ENCODE data around the gene CCL27.

DNA sequence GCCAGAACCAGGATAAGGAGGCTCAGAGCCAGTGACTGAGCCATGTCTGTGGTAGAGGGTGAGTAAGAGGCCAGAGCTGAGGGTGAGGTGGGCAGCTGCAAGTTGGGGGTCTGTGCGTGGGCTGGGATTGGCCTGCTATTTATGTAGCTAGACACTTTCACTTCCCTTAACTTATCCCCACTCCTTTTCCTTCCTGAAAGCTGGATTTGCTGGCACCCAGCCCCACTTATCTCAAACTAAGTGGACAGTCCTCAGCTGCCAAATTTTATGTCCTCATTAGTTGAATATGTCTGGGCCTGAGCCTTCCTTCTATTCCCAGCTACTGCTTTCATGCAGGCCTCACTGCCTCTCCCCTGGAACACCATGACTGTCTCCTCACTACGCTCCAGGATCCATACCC lies 47.6 kb upstream of the CCL27 start, which contains the start of gene CCL21:
- TF ChIP-seq SP2 (IDR thresholded peaks at IDR 0.05; ENCODE audit: low read length) (no peak), POLR2AphosphoS5 (IDR thresholded peaks at IDR 0.05; ENCODE audit: low read depth, low read length) (no peak), POLR2A (IDR thresholded peaks at IDR 0.05; ENCODE audit: control extremely low read depth in 1 of 2, low read depth in 2 of 2, low read length in 2 of 2) (no peak), SIX5 (IDR thresholded peaks at IDR 0.05; ENCODE audit: low read depth, low read length) (no peak), EGR1 (IDR thresholded peaks at IDR 0.05; ENCODE audit: borderline replicate concordance, low read depth, low read length) (no peak), RAD21 (IDR thresholded peaks at IDR 0.05 in 1 of 2, conservative IDR thresholded peaks at IDR 0.05 in 1 of 2; ENCODE audit: low read depth in 2 of 2, low read length in 2 of 2) (no peak), KDM1A (IDR thresholded peaks at IDR 0.05; ENCODE audit: borderline replicate concordance, low read length) (no peak), CBX8 (IDR thresholded peaks at IDR 0.05; ENCODE audit: borderline replicate concordance, low read depth, low read length) (no peak), ZNF274 (IDR thresholded peaks at IDR 0.05; ENCODE audit: borderline replicate concordance, extremely low read depth, low read length) (no peak)
- TF ChIP-seq, protein P1, sequence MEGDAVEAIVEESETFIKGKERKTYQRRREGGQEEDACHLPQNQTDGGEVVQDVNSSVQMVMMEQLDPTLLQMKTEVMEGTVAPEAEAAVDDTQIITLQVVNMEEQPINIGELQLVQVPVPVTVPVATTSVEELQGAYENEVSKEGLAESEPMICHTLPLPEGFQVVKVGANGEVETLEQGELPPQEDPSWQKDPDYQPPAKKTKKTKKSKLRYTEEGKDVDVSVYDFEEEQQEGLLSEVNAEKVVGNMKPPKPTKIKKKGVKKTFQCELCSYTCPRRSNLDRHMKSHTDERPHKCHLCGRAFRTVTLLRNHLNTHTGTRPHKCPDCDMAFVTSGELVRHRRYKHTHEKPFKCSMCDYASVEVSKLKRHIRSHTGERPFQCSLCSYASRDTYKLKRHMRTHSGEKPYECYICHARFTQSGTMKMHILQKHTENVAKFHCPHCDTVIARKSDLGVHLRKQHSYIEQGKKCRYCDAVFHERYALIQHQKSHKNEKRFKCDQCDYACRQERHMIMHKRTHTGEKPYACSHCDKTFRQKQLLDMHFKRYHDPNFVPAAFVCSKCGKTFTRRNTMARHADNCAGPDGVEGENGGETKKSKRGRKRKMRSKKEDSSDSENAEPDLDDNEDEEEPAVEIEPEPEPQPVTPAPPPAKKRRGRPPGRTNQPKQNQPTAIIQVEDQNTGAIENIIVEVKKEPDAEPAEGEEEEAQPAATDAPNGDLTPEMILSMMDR (IDR thresholded peaks at IDR 0.05; ENCODE audit: control extremely low read depth in 1 of 3, insufficient read depth in 1 of 3, low read depth in 1 of 3, low read length in 3 of 3): no peak
- TF ChIP-seq, protein P2, sequence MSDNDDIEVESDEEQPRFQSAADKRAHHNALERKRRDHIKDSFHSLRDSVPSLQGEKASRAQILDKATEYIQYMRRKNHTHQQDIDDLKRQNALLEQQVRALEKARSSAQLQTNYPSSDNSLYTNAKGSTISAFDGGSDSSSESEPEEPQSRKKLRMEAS (IDR thresholded peaks at IDR 0.05): no peak
- TF ChIP-seq, protein P3, sequence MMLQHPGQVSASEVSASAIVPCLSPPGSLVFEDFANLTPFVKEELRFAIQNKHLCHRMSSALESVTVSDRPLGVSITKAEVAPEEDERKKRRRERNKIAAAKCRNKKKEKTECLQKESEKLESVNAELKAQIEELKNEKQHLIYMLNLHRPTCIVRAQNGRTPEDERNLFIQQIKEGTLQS (IDR thresholded peaks at IDR 0.05; ENCODE audit: insufficient read depth, low read depth, low read length): no peak
- TF ChIP-seq, protein P4, sequence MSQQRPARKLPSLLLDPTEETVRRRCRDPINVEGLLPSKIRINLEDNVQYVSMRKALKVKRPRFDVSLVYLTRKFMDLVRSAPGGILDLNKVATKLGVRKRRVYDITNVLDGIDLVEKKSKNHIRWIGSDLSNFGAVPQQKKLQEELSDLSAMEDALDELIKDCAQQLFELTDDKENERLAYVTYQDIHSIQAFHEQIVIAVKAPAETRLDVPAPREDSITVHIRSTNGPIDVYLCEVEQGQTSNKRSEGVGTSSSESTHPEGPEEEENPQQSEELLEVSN (IDR thresholded peaks at IDR 0.05): no peak

Data from H1 (cell line).